Activated CD4-positive, alpha-beta T cell treated with anti-CD3 and anti-CD28 coated beads, Interleukin-2, amount 10 ng/mL, durations not matched to agents 24 days and 14 days (primary cell): ENCODE results near the gene MGRN1. TPM values are rescaled to one million over a fixed set of nuclear protein-coding genes. Genes with fewer than 3 reads are reported as not detected.

Experiments used
- DNase-seq: peaks from one replicate; pipeline ENCODE4 v3.0.0; 2022
- H3K27ac Mint-ChIP-seq: one replicate; pipeline ENCODE4 v1.8.0; 2022; ENCODE audit warnings: mild to moderate bottlenecking, mixed read lengths
- H3K27me3 Mint-ChIP-seq: one replicate; pipeline ENCODE4 v1.8.0; 2022; ENCODE audit warnings: mixed read lengths
- H3K36me3 Mint-ChIP-seq: one replicate; pipeline ENCODE4 v1.8.0; 2022; ENCODE audit warnings: low read depth, mild to moderate bottlenecking, mixed read lengths
- H3K4me1 Mint-ChIP-seq: one replicate; pipeline ENCODE4 v1.8.0; 2021; ENCODE audit warnings: mixed read lengths
- H3K4me3 Mint-ChIP-seq: one replicate; pipeline ENCODE4 v1.8.0; 2022; ENCODE audit warnings: mild to moderate bottlenecking, moderate library complexity, mixed read lengths
- H3K9me3 Mint-ChIP-seq: one replicate; pipeline ENCODE4 v1.8.0; 2021; ENCODE audit warnings: mixed read lengths
- intact Hi-C: fragments of 100-400 bp; cut with micrococcal nuclease; formaldehyde crosslinking; loops from one replicate; pipeline ENCODE4 v1.15.1; 2023
- total RNA-seq: library from RNA; stranded (reverse); gene quantifications from 2 replicates; pipeline ENCODE4 v1.2.3, GENCODE V29; 2022

MGRN1 gene
- total RNA-seq, 1 donor from 2014 or later = 103 TPM

DNA sequence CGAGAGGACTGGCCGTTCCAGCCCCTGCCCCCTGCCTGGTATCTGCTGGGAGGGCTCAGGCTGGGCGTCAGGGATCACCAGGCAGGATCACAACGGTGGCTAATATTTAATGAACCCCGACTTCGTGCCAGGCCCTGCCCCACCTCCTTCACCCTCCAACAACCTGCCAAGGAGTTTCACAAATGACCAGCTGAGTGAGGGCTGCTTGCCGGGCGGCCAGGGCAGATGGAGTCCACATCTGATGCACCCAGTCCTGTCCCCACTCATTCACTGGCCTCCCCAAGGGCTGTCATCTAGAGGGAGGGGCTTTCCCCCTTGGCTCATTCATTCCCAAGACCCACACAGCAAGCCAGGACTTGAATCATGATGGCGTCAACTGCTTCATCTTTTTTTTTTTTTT, 27.5 kb upstream of the MGRN1 start:
- DNase-seq = no peak
- H3K27ac Mint-ChIP-seq = no peak overlapping the region
- H3K4me1 Mint-ChIP-seq = no peaks in the 10 kb centered on the region
- H3K9me3 Mint-ChIP-seq = no peaks in the 10 kb centered on the region
- intact Hi-C loops = no loop called here
- no peak overlapping the region for H3K4me3 Mint-ChIP-seq
- no peaks in the 10 kb centered on the region for H3K36me3 Mint-ChIP-seq
- H3K27me3 Mint-ChIP-seq = peaks cover 3% of the 10 kb centered on the region

DNA sequence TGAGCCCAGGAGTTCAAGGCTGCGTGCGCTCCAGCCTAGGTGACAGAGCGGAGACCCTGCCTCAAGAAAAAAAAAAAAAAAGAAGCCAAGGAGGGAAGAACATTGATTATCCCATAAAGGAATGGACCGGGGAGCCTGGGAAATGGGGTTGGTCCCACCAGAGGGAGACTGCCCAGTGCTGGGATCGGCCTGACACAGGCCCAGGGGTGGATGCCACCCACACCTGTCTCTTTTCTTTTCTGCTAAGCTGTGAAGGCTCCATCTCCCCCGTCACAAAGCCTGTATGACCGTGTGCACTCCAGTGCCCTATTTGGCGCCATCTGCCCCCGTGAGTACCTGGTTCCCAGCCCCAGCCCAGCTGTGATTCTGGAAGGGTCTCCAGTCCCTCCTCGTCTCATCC, 25.6 kb upstream of the MGRN1 start:
- intact Hi-C loops = no loop called here
- peaks cover 3% of the 10 kb centered on the region for H3K27me3 Mint-ChIP-seq
- no peak overlapping the region for H3K27ac Mint-ChIP-seq
- DNase-seq = no peak
- H3K36me3 Mint-ChIP-seq = no peaks in the 10 kb centered on the region
- H3K9me3 Mint-ChIP-seq = no peaks in the 10 kb centered on the region
- no peak overlapping the region for H3K4me3 Mint-ChIP-seq
- no peaks in the 10 kb centered on the region for H3K4me1 Mint-ChIP-seq

DNA sequence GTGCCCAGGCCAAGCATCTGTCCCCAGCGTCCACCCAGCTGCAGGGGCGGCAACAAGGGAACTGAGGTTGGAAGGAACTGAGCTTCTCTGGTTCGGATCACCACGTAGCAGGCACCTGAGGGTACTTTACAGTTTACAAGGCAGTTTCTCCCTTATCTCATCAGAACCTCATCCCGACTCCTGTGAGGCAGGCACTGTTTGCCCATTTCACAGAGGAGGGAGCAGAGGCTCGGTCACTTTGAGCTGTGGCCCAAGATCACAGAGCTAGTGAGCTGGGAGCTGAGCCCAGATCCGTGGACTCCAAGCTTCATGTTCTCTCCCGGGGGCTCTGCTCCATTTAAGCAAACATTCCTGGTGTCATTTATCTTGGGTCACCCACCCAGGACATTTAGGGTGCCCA, 25.1 kb upstream of the MGRN1 start:
- Mint-ChIP-seq H3K27ac (no peak overlapping the region), H3K27me3 (peaks cover 3% of the 10 kb centered on the region), H3K9me3 (no peaks in the 10 kb centered on the region), H3K36me3 (no peaks in the 10 kb centered on the region), H3K4me1 (no peaks in the 10 kb centered on the region), H3K4me3 (no peak overlapping the region)
- intact Hi-C loops = no loop called here
- DNase-seq = no peak

- Mint-ChIP-seq H3K4me1 (no peaks in the 10 kb centered on the region), H3K36me3 (no peaks in the 10 kb centered on the region), H3K4me3 (no peak overlapping the region), H3K27ac (no peak overlapping the region), H3K27me3 (peaks cover 3% of the 10 kb centered on the region), H3K9me3 (no peaks in the 10 kb centered on the region)
- intact Hi-C loops = no loop called here
- DNase-seq = no peak
Measured at GRCh38 chr16:4601036-4601863, 23.4 kb upstream of the MGRN1 start.

- H3K4me1 Mint-ChIP-seq = no peaks in the 10 kb centered on the region
- peaks cover 3% of the 10 kb centered on the region for H3K27me3 Mint-ChIP-seq
- no peak overlapping the region for H3K27ac Mint-ChIP-seq
- no peak overlapping the region for H3K4me3 Mint-ChIP-seq
- no peaks in the 10 kb centered on the region for H3K36me3 Mint-ChIP-seq
- intact Hi-C loops = no loop called here
- H3K9me3 Mint-ChIP-seq = no peaks in the 10 kb centered on the region
- DNase-seq = no peak
Measured at GRCh38 chr16:4601864-4602186, 22.8 kb upstream of the MGRN1 start.

GRCh38 chr16:4602331-4602730, 22.3 kb upstream of the MGRN1 start:
- Mint-ChIP-seq H3K27ac (no peak overlapping the region), H3K27me3 (peaks cover 3% of the 10 kb centered on the region), H3K9me3 (no peaks in the 10 kb centered on the region), H3K4me1 (no peaks in the 10 kb centered on the region), H3K36me3 (no peaks in the 10 kb centered on the region), H3K4me3 (no peak overlapping the region)
- DNase-seq = no peak
- intact Hi-C loops = no loop called here

GRCh38 chr16:4603624-4604170, 20.9 kb upstream of the MGRN1 start:
- Mint-ChIP-seq H3K27ac (no peak overlapping the region), H3K9me3 (no peaks in the 10 kb centered on the region), H3K4me3 (no peak overlapping the region), H3K27me3 (peaks cover 3% of the 10 kb centered on the region), H3K4me1 (no peaks in the 10 kb centered on the region), H3K36me3 (no peaks in the 10 kb centered on the region)
- intact Hi-C loops = no loop called here
- no peak for DNase-seq

GRCh38 chr16:4604401-4604800, 20.2 kb upstream of the MGRN1 start:
- no peaks in the 10 kb centered on the region for H3K4me1 Mint-ChIP-seq
- H3K36me3 Mint-ChIP-seq = no peaks in the 10 kb centered on the region
- H3K27me3 Mint-ChIP-seq = peaks cover 3% of the 10 kb centered on the region
- no peak overlapping the region for H3K27ac Mint-ChIP-seq
- H3K9me3 Mint-ChIP-seq = no peaks in the 10 kb centered on the region
- intact Hi-C loops = no loop called here
- no peak overlapping the region for H3K4me3 Mint-ChIP-seq
- no peak for DNase-seq

DNA sequence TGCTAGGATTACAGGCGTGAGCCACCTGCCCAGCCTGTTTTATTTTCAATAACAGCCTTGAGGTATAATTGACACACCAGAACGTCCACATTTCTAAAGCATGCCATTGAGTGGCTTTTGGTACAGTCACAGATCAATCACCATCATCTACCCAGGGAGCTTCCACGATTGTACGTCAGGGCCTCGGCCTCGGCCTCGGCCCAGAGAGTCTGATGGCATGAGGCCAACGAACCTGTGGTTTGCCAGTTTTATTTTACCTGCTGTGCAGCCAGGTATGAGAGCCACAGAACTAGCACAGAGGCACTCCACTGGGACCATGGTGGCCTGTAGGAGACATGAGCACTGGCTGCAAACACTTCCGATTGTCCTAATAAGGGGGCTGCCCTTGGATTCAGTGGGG, 18.3 kb upstream of the MGRN1 start:
- no peak overlapping the region for H3K4me3 Mint-ChIP-seq
- no peak for DNase-seq
- no peaks in the 10 kb centered on the region for H3K4me1 Mint-ChIP-seq
- peaks cover 2% of the 10 kb centered on the region for H3K27me3 Mint-ChIP-seq
- intact Hi-C loops = no loop called here
- H3K9me3 Mint-ChIP-seq = no peaks in the 10 kb centered on the region
- no peaks in the 10 kb centered on the region for H3K36me3 Mint-ChIP-seq
- H3K27ac Mint-ChIP-seq = no peak overlapping the region

- intact Hi-C loops = no loop called here
- no peaks in the 10 kb centered on the region for H3K9me3 Mint-ChIP-seq
Measured at GRCh38 chr16:4607841-4608703, 16.6 kb upstream of the MGRN1 start.

GRCh38 chr16:4608704-4608980, 16.0 kb upstream of the MGRN1 start:
- H3K4me1 Mint-ChIP-seq = no peaks in the 10 kb centered on the region
- no peak overlapping the region for H3K4me3 Mint-ChIP-seq
- no peaks in the 10 kb centered on the region for H3K36me3 Mint-ChIP-seq
- intact Hi-C loops = no loop called here
- H3K9me3 Mint-ChIP-seq = no peaks in the 10 kb centered on the region
- no peak for DNase-seq
- H3K27ac Mint-ChIP-seq = no peak overlapping the region
- no peaks in the 10 kb centered on the region for H3K27me3 Mint-ChIP-seq

More at GRCh38 chr16:4607841-4608703, 16.6 kb upstream of the MGRN1 start:
- Mint-ChIP-seq H3K4me3 (no peak overlapping the region), H3K4me1 (no peaks in the 10 kb centered on the region), H3K27ac (no peak overlapping the region), H3K36me3 (no peaks in the 10 kb centered on the region), H3K27me3 (no peaks in the 10 kb centered on the region)
- no peak for DNase-seq

GRCh38 chr16:4609200-4610010, 15.2 kb upstream of the MGRN1 start:
- no peaks in the 10 kb centered on the region for H3K36me3 Mint-ChIP-seq
- no peaks in the 10 kb centered on the region for H3K4me1 Mint-ChIP-seq
- no peak overlapping the region for H3K27ac Mint-ChIP-seq
- no peaks in the 10 kb centered on the region for H3K9me3 Mint-ChIP-seq
- intact Hi-C loops = loop anchor here (5.0 to 10.0 kb wide), 2 partner anchors 182 to 485 kb away; partner anchors contain the start of genes DNAJA3 and EEF2KMT
- no peak for DNase-seq
- no peaks in the 10 kb centered on the region for H3K27me3 Mint-ChIP-seq
- H3K4me3 Mint-ChIP-seq = no peak overlapping the region

GRCh38 chr16:4610011-4611005, 14.3 kb upstream of the MGRN1 start:
- Mint-ChIP-seq H3K27me3 (no peaks in the 10 kb centered on the region), H3K36me3 (peaks cover 1% of the 10 kb centered on the region), H3K9me3 (no peaks in the 10 kb centered on the region), H3K4me1 (no peaks in the 10 kb centered on the region), H3K4me3 (no peak overlapping the region), H3K27ac (no peak overlapping the region)
- intact Hi-C loops = loop anchor here (5.0 to 10.0 kb wide), 2 partner anchors 183 to 484 kb away; partner anchors contain the start of genes DNAJA3 and EEF2KMT
- DNase-seq = no peak
